GM23338 (cell line): ENCODE results near the gene CAPZB.

Source experiments
- CREB1 ChIP-seq: fragments of 250-450 bp; sonication (Bioruptor Pico); IDR thresholded peaks from 2 replicates; pipeline ENCODE4 v1.5.0; 2020; ENCODE audit warnings: low read depth, mild to moderate bottlenecking, moderate library complexity
- EZH2 ChIP-seq: fragments of 200-600 bp; sonication (generic); IDR thresholded peaks from one replicate; pipeline ENCODE4 v1.8.0; 2017; ENCODE audit warnings: antibody characterized with exemption, mild to moderate bottlenecking, low read depth; ENCODE audit not compliant: unreplicated experiment
- EZH2phosphoT487 ChIP-seq: fragments of 200-600 bp; sonication (generic); IDR thresholded peaks from one replicate; pipeline ENCODE4 v1.8.1; 2018; ENCODE audit warnings: antibody characterized with exemption; ENCODE audit not compliant: unreplicated experiment
- POLR2AphosphoS5 ChIP-seq: IDR thresholded peaks from 2 replicates; pipeline ENCODE4 v1.6.1; 2016; ENCODE audit warnings: antibody characterized with exemption, low read depth
- TF ChIP-seq, protein P1 (sequence below), 2 experiments: fragments of 200-600 bp in 1 of 2; sonication (generic) in 1 of 2; conservative IDR thresholded peaks; 2 replicates each; pipeline versions ENCODE4 v1.5.1 to v1.6.1; 2016 to 2017; ENCODE audit warnings: antibody characterized with exemption in 2 of 2, low read depth in 2 of 2, mild to moderate bottlenecking in 2 of 2, moderate library complexity in 1 of 2
- TF ChIP-seq, protein P2 (sequence below): IDR thresholded peaks from one replicate; pipeline ENCODE4 v1.6.1; 2018; ENCODE audit warnings: antibody characterized with exemption; ENCODE audit not compliant: unreplicated experiment

DNA sequence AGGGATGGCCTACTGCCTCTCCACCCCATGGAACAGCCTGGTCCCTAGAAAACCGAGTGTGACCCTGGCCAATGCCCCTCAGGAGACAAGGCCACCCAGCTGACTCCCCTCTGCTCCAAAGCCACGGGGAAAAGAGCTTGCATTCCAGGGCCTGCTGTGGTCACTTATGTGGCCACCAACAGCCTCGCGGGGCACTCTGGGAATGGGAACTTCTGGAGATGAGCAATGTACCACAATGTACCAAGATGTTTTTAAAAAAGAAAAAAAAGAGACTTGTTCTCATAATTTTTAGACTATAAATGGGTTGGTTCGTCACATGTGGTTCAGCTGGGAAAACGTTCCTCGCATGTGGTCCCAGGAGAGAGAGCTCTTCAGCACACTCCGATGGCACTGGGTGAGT, 110.4 kb downstream of the CAPZB start:
- TF ChIP-seq, protein P1, sequence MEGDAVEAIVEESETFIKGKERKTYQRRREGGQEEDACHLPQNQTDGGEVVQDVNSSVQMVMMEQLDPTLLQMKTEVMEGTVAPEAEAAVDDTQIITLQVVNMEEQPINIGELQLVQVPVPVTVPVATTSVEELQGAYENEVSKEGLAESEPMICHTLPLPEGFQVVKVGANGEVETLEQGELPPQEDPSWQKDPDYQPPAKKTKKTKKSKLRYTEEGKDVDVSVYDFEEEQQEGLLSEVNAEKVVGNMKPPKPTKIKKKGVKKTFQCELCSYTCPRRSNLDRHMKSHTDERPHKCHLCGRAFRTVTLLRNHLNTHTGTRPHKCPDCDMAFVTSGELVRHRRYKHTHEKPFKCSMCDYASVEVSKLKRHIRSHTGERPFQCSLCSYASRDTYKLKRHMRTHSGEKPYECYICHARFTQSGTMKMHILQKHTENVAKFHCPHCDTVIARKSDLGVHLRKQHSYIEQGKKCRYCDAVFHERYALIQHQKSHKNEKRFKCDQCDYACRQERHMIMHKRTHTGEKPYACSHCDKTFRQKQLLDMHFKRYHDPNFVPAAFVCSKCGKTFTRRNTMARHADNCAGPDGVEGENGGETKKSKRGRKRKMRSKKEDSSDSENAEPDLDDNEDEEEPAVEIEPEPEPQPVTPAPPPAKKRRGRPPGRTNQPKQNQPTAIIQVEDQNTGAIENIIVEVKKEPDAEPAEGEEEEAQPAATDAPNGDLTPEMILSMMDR (conservative IDR thresholded peaks at IDR 0.05; ENCODE audit: low read depth in 2 of 2) = no peak
- TF ChIP-seq, protein P2, sequence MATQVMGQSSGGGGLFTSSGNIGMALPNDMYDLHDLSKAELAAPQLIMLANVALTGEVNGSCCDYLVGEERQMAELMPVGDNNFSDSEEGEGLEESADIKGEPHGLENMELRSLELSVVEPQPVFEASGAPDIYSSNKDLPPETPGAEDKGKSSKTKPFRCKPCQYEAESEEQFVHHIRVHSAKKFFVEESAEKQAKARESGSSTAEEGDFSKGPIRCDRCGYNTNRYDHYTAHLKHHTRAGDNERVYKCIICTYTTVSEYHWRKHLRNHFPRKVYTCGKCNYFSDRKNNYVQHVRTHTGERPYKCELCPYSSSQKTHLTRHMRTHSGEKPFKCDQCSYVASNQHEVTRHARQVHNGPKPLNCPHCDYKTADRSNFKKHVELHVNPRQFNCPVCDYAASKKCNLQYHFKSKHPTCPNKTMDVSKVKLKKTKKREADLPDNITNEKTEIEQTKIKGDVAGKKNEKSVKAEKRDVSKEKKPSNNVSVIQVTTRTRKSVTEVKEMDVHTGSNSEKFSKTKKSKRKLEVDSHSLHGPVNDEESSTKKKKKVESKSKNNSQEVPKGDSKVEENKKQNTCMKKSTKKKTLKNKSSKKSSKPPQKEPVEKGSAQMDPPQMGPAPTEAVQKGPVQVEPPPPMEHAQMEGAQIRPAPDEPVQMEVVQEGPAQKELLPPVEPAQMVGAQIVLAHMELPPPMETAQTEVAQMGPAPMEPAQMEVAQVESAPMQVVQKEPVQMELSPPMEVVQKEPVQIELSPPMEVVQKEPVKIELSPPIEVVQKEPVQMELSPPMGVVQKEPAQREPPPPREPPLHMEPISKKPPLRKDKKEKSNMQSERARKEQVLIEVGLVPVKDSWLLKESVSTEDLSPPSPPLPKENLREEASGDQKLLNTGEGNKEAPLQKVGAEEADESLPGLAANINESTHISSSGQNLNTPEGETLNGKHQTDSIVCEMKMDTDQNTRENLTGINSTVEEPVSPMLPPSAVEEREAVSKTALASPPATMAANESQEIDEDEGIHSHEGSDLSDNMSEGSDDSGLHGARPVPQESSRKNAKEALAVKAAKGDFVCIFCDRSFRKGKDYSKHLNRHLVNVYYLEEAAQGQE = no peak
- TF ChIP-seq EZH2phosphoT487 (no peak), EZH2 (no peak), POLR2AphosphoS5 (no peak), CREB1 (CRISPR knock-in tag) (no peak)
